ENCODE measurements around the gene SPON1.
"Not testable (repeated sequence)": the region's sequence is repeated elsewhere in the genome, so short reads cannot be mapped to it uniquely, and the experiment has no call there.

The SPON1 gene

DNA sequence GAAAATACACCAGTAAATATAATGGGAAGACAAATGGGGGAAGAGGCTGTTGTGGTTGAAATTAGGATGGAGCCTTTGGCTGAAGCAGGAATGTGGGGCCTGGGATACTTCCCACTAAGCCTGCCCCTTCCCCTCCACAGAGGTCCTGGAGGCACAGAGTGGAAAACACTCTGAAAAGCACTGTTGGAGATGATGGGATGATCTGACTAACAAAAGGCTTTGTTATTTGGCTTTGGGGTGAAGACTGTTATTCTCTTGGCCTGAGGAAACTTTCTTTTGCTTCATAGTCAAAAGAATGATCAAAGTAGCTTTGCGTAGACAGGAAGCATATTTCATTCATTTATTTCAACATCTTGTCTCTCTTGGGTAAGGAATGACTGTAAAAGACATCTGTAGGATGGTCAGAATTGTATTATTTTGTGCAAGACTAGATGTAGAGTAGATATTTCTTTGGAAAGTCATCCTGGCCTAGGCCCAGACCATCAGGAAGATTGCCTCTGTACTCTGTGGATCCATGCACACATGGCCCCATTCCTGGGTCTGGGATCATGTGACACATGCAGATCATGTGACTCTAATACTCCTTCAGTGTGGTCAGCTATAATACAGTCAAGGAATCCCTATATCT lies 111.4 kb downstream of the SPON1 start:
- H3K27ac ChIP-seq = no peak overlapping the region
- TF ChIP-seq ZFX (IDR thresholded peaks at IDR 0.05; ENCODE audit: borderline replicate concordance) (no peak), CTCF (IDR thresholded peaks at IDR 0.05) (no peak)

- TF ChIP-seq CTCF (IDR thresholded peaks at IDR 0.05) (no peak), ZFX (IDR thresholded peaks at IDR 0.05; ENCODE audit: borderline replicate concordance) (no peak)
- H3K27ac ChIP-seq = no peak overlapping the region
Measured at GRCh38 chr11:14075118-14076078, 112.9 kb downstream of the SPON1 start.

GRCh38 chr11:14079011-14079410 lies 116.5 kb downstream of the SPON1 start:
- H3K27ac ChIP-seq = no peak overlapping the region
- TF ChIP-seq CTCF (IDR thresholded peaks at IDR 0.05) (no peak), ZFX (IDR thresholded peaks at IDR 0.05; ENCODE audit: borderline replicate concordance) (no peak)

DNA sequence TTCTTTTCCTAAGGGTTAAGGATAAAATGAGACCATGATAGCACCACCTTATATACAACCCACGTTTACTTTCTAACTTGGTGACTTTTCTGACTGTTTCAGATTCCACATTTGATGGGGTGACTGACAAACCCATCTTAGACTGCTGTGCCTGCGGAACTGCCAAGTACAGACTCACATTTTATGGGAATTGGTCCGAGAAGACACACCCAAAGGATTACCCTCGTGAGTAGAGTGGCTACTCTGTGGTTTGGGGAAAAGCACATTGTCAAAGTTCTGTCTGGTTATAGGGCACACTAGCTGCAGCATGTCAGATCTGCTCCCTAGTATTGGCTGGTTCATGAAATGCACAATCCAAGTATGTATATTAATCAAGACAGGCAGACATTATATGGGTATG lies 117.3 kb downstream of the SPON1 start:
- TF ChIP-seq ZFX (IDR thresholded peaks at IDR 0.05; ENCODE audit: borderline replicate concordance) = no peak
- no peak for TF ChIP-seq CTCF (IDR thresholded peaks at IDR 0.05)
- no peak overlapping the region for H3K27ac ChIP-seq

DNA sequence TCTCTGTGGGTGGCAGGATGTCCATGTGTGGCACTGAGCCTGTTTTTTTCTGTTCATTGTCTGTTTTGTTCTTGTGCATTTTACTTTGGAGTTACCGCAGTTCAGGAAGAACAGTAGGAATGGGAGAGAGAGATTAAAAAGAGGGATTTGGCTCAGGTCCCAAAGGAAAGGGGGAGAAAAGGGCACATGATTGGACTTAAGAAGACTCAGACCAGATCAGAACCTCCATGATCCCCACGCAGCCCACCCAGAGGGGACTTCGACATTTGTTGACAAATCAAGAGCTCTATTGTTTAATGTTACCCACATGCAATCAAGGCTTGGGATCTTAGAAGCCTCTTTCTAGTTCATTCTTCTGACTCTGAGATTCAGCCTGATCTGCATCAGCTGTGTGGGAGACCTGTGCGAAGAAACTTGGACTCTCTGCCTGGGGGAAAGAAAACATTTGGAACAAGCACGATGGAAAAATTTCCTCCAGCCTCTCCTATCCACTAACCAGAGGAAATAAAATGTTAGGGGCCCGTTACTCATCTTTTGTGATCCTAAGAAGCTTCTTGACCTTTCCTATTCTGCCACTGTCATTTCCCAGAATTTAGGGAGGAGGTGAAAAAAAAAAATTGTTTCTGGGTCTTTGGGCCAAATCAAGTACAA lies 119.2 kb downstream of the SPON1 start:
- no peak overlapping the region for H3K27ac ChIP-seq
- no peak for TF ChIP-seq CTCF (IDR thresholded peaks at IDR 0.05)
- no peak for TF ChIP-seq ZFX (IDR thresholded peaks at IDR 0.05; ENCODE audit: borderline replicate concordance)

DNA sequence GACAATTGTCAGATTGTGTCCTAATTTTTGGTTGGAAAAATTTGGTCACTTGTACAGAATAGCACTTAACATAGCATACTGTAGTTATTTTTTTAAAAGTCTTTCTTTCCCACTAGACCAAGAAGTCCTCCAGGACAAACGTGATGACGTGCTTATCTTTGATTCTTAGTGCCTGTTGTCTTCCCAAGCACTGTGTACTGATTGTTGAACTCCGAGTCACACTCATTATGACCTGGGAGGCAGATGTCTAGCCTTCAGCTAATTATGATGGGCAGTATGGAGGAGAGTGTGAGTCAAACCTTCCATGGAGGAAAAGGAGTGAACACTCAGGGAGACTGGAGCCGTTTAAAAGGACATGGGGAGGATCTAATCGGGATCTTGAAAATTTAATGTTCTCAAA lies 119.8 kb downstream of the SPON1 start:
- H3K27ac ChIP-seq = no peak overlapping the region

DNA sequence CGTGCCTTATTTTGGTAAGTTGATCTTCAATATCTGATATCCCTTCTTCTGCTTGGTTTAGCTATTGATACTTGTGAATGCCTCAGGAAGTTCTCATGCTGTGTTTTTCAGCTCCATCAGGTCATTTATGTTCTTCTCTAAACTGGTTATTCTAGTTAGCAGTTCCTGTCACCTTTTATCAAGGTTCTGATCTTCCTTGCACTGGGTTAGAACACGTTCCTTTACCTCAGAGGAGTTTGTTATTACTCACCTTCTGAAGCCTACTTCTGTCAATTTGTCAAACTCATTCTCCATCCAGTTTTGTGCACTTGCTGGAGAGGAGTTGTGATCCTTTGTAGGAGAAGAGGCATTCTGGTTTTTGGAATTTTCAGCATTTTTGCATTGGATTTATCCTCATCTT lies 126.3 kb downstream of the SPON1 start:
- not testable (repeated sequence) for H3K27ac ChIP-seq

More for the DNA sequence above, 119.8 kb downstream of the SPON1 start:
- no peak for TF ChIP-seq CTCF (IDR thresholded peaks at IDR 0.05)
- TF ChIP-seq ZFX (IDR thresholded peaks at IDR 0.05; ENCODE audit: borderline replicate concordance) = no peak
